Natural killer cell (primary cell): Measurements from ENCODE around the gene OLFML2A. TPM values are rescaled to one million over a fixed set of nuclear protein-coding genes. Genes with fewer than 3 reads are reported as not detected.

Experiments used
- ATAC-seq, 3 donors: fragments of 150-1000 bp in 2 of 3; fragments of 200-7000 bp in 1 of 3; cut with Tn5 transposase; 1 replicate in 1 of 3; 2 replicates in 2 of 3; pipeline ENCODE4 v1.10.0; 2021; ENCODE audit warnings: mild to moderate bottlenecking in 2 of 3, moderate library complexity in 2 of 3
- DNase-seq, 2 donors: peaks; one replicate each; pipeline versions ENCODE4 v3.0.0 to v3.0.0-alpha.2; 2013 to 2021; ENCODE audit warnings: mixed read lengths in 1 of 2
- H3K27ac ChIP-seq: one replicate; pipeline ENCODE4 v1.5.1; 2013; ENCODE audit warnings: mild to moderate bottlenecking, low read length
- H3K27me3 ChIP-seq: one replicate; pipeline ENCODE4 v1.6.1; 2013; ENCODE audit warnings: low read length; ENCODE audit not compliant: control insufficient read depth, insufficient read depth
- H3K36me3 ChIP-seq: one replicate; pipeline ENCODE4 v1.6.1; 2013; ENCODE audit warnings: low read length; ENCODE audit not compliant: control insufficient read depth, insufficient read depth
- H3K4me1 ChIP-seq: one replicate; pipeline ENCODE4 v1.6.1; 2013; ENCODE audit warnings: low read length; ENCODE audit not compliant: control insufficient read depth, insufficient read depth
- H3K4me3 ChIP-seq: one replicate; pipeline ENCODE4 v1.5.1; 2013; ENCODE audit warnings: low read length
- H3K9me3 ChIP-seq: one replicate; pipeline ENCODE4 v1.6.1; 2013; ENCODE audit warnings: low read length; ENCODE audit not compliant: control insufficient read depth, insufficient read depth
- H3K27ac Mint-ChIP-seq, 2 donors: one replicate each; pipeline ENCODE4 v1.8.0; 2022; ENCODE audit warnings: mild to moderate bottlenecking in 2 of 2, mixed read lengths in 2 of 2, moderate library complexity in 1 of 2
- H3K27me3 Mint-ChIP-seq, 2 donors: one replicate each; pipeline ENCODE4 v1.8.0; 2022; ENCODE audit warnings: low read depth in 2 of 2, mixed read lengths in 2 of 2
- H3K36me3 Mint-ChIP-seq: one replicate; pipeline ENCODE4 v1.8.0; 2022; ENCODE audit warnings: mixed read lengths
- H3K4me1 Mint-ChIP-seq, 2 donors: one replicate each; pipeline ENCODE4 v1.8.0; 2022; ENCODE audit warnings: mixed read lengths in 2 of 2
- H3K4me3 Mint-ChIP-seq: one replicate; pipeline ENCODE4 v1.8.0; 2022; ENCODE audit warnings: mild to moderate bottlenecking, moderate library complexity, mixed read lengths
- H3K9me3 Mint-ChIP-seq, 2 donors: one replicate each; pipeline ENCODE4 v1.8.0; 2022; ENCODE audit warnings: mixed read lengths in 2 of 2
- CTCF ChIP-seq: fragments of 200-600 bp; IDR thresholded peaks from one replicate; pipeline ENCODE4 v1.8.0; 2022; ENCODE audit warnings: antibody characterized with exemption
- WGBS: methylation state at CpG from one replicate; pipeline ENCODE4 v1.1.7; 2013; ENCODE audit warnings: missing lambda C conversion rate; ENCODE audit not compliant: insufficient coverage; 5-methylcytosine and 5-hydroxymethylcytosine counted together
- intact Hi-C: fragments of 100-400 bp; cut with micrococcal nuclease; formaldehyde crosslinking; loops from one replicate; pipeline ENCODE4 v1.14.2; 2022
- total RNA-seq, 4 donors: library from RNA; stranded (reverse); fragments of 120-200 nt in 1 of 4; gene quantifications; one replicate each; pipeline versions ENCODE4 v1.2.3 to v1.2.4, GENCODE V29; 2013 to 2022

The OLFML2A gene
- total RNA-seq, 3 donors from 2014 or later (not counting 1 experiment from before 2014, with no cell fraction given), result not detected

- Histone ChIP-seq H3K4me3 (no peak overlapping the region), H3K27me3 (no peaks in the 10 kb centered on the region), H3K4me1 (peaks cover 29% of the 10 kb centered on the region), H3K27ac (no peak overlapping the region), H3K9me3 (no peaks in the 10 kb centered on the region), H3K36me3 (peaks cover 39% of the 10 kb centered on the region)
- TF ChIP-seq CTCF, result no peak
- Mint-ChIP-seq H3K27me3 (no peaks in the 10 kb centered on the region), H3K27ac (peak overlapping the region; percentile 92 to 93), H3K4me3 (peak overlapping the region; percentile 68), H3K36me3 (no peaks in the 10 kb centered on the region), H3K9me3 (no peaks in the 10 kb centered on the region), H3K4me1 (peaks cover 27 to 41% of the 10 kb centered on the region in 2 donors)
- intact Hi-C loops, result loop anchor here (10.0 kb wide), 2 partner anchors 285 to 385 kb away; partner anchors contain the start of genes HSPA5 and SCAI
- DNase-seq (peak in 1 of 2 donors; percentile 29), ATAC-seq (no peak)
- WGBS, result 42% methylated on average over 6 of the region's 10 CpGs
Measured at GRCh38 chr9:124859803-124860581, 83.1 kb downstream of the OLFML2A start.

- DNase-seq, result no peak
- H3K36me3 ChIP-seq, result peaks cover 39% of the 10 kb centered on the region
- Mint-ChIP-seq H3K27me3 (no peaks in the 10 kb centered on the region), H3K27ac (peak overlapping the region; percentile 92 to 93), H3K9me3 (no peaks in the 10 kb centered on the region), H3K4me3 (peak overlapping the region; percentile 94), H3K4me1 (peaks cover 27 to 41% of the 10 kb centered on the region in 2 donors), H3K36me3 (no peaks in the 10 kb centered on the region)
- H3K27ac ChIP-seq, result peak overlapping the region; percentile 87
- peaks cover 29% of the 10 kb centered on the region for H3K4me1 ChIP-seq
- WGBS, result 15% methylated on average over 10 of the region's 12 CpGs
- no peaks in the 10 kb centered on the region for H3K27me3 ChIP-seq
- intact Hi-C loops, result loop anchor here (10.0 kb wide), 2 partner anchors 284 to 384 kb away; partner anchors contain the start of genes HSPA5 and SCAI
- H3K9me3 ChIP-seq, result no peaks in the 10 kb centered on the region
- ATAC-seq, result no peak
- TF ChIP-seq CTCF, result no peak
- peak overlapping the region; percentile 72 for H3K4me3 ChIP-seq
Measured at GRCh38 chr9:124860582-124861341, 83.8 kb downstream of the OLFML2A start.

- Histone ChIP-seq H3K4me1 (peaks cover 29% of the 10 kb centered on the region), H3K36me3 (peaks cover 38% of the 10 kb centered on the region), H3K27ac (peak within 1 kb of the TSS; percentile 87), H3K27me3 (no peaks in the 10 kb centered on the region), H3K4me3 (peak within 1 kb of the TSS; percentile 72), H3K9me3 (no peaks in the 10 kb centered on the region)
- peak; percentile 94 to 97 for DNase-seq
- WGBS, result under 1% methylated on average over 92 of the region's 92 CpGs
- TF ChIP-seq CTCF, result peak; percentile 22
- H3K27me3 Mint-ChIP-seq, result no peaks in the 10 kb centered on the region
- peak; percentile 96 to 99 (median 96) for ATAC-seq
- peak within 1 kb of the TSS; percentile 92 to 93 for H3K27ac Mint-ChIP-seq
- no peaks in the 10 kb centered on the region for H3K36me3 Mint-ChIP-seq
- H3K4me1 Mint-ChIP-seq, result peaks cover 27 to 41% of the 10 kb centered on the region in 2 donors
- peak within 1 kb of the TSS; percentile 94 for H3K4me3 Mint-ChIP-seq
- no peaks in the 10 kb centered on the region for H3K9me3 Mint-ChIP-seq
- intact Hi-C loops, result loop anchor here (1.0 to 10.0 kb wide), 3 partner anchors 9 to 383 kb away; partner anchors contain the start of genes HSPA5 and SCAI
Measured at GRCh38 chr9:124861342-124862229, 84.7 kb downstream of the OLFML2A start, which contains the start of the genes ARPC5L and RPL35. ARPC5L (plus strand) TSS chr9:124862130; CDS start chr9:124869291, 7,161 bp downstream. RPL35 (minus strand) TSS chr9:124861957; CDS start chr9:124861912, 45 bp downstream.
